GM18870 (cell line): ENCODE results near the gene SRBD1.
"Not testable (repeated sequence)": the region's sequence is repeated elsewhere in the genome, so short reads cannot be mapped to it uniquely, and the experiment has no call there.

ENCODE experiments used
- ATAC-seq: cut with Tn5 transposase; IDR thresholded peaks from one replicate; pipeline ENCODE4 v1.9.1; 2021; ENCODE audit warnings: moderate library complexity; ENCODE audit not compliant: unreplicated experiment

The SRBD1 gene

DNA sequence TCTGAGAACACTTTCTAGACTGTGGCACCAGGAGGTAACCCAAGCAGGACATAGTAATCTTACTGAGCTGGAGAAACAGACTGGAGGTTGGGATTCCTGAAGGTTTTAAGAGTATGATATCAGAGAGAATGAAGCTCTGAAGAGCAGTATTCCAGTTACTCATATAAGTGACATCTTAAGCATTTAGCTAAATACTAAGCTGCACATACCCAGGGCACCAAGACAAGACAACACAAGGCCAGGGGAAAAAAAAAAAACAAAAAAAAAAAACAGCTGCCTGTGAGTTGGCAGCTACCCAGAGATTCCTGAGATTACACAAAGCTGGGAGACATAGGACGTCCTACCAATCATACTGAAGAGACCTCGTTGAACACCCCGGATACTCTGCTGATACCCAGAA, 175.8 kb downstream of the SRBD1 start:
- no peak for ATAC-seq

DNA sequence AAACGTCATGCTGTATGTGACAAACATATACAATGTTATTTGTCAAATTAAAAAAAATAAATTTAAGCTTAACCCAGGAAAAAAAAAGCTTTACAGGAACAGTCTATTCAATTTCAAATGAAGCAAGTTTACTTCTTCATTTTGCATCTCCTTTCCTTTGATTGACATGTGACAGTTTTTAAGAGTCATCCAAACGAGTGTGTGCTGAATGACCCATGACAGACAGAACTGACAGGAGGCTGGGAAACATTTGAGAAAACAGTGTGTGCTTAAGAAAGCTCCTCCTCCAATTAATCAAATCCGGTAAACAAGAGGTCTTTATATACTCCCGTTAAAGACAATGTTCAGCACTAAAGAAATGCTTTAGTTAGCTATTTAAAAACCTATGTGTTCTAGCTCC, 177.7 kb downstream of the SRBD1 start:
- ATAC-seq: no peak

DNA sequence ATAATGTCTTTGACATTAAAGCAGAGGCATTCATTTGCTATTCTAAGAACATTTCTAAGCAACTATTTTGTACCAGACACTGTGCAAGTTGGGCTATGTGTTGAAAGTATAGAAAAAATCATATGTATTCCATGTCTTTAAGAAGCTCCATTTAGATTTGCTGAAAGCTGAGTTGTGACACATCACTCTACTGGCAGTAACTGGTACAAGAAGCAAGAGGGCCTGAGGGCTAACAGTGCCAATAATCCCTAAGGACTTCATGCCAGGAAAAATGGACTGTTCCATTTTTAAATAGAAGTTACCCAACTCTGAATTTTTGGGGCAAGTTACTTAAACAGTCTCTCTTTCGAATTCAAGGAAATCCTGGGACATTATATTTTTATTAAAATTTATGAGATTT, 178.7 kb downstream of the SRBD1 start:
- no peak for ATAC-seq

DNA sequence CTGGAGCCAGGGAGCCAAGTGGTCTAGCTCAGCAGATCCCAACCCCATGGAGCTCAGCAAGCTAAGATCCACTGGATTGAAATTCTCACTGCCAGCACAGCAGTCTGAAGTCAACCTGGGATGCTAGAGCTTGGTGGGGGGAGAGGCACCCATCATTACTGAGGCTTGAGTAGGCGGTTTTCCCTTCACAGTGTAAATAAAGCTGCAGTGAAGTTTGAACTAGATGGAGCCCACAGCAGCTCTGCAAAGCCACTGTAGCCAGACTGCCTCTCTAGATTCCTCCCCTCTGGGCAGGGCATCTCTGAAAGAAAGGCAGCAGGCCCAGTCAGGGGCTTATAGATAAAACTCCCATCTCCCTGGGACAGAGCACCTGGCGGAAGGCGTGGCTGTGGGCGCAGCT, 185.0 kb downstream of the SRBD1 start:
- not testable (repeated sequence) for ATAC-seq

DNA sequence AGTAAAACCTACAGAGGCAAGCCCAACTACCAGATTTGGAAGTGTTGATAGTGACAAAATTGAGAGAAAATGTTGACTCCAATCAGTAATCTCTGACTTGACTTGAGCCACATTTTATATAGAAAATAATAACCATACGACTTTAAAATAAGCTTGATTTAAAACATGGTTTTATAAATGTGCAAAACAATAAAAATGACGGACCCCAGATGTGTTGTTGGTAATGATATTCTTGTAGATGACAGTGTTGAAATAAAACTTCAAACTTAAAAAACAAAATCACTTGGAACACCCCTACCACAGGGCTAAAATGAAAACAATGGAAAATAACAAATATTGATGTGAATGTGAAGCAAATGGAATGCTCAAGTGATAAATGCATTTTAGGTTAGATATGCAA, 188.1 kb downstream of the SRBD1 start:
- ATAC-seq: no peak

DNA sequence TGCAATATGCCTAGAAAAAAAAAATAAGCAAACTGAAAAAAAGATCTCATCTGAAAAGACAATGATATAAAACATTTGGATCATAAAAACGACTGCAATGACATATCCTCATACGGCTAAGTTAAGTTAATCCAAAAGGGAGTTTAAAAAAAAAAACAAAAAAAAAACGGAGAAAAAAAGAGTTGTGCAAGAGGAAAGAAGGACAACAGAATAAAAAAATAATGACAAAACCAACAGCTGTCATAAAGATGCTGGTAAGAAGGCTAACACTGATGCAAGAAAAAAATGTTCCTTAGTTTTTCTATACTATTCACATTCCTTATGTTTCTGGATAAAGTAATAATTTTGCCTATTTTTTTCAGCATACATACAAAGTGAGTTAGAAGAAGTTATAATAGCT, 192.5 kb downstream of the SRBD1 start:
- ATAC-seq: no peak

DNA sequence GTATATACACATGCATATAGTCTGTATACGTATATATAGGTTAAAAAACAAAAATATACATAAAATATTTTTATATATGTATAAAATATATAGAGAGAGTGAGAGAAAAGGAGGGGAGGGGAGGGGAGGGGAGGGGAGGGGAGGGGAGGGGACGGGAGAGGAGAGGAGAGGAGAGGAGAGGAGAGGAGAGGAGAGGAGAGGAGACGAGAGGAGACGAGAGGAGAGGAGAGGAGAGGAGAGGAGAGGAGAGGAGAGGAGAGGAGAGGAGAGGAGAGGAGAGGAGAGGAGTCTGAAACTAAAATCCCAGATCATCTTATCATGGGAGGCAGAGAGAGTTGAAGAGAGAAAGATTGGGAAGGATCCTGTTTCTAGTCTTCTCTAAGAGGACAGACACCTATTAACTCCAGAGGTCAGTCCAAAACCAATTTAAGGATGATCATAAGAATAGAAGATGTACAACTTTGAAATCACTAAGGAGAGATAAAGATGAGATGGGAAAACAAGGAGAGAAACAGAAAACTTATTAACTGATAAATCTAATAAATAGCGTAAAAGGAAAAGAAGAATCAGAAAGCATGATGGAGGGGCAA, 195.4 kb downstream of the SRBD1 start:
- ATAC-seq: no peak

DNA sequence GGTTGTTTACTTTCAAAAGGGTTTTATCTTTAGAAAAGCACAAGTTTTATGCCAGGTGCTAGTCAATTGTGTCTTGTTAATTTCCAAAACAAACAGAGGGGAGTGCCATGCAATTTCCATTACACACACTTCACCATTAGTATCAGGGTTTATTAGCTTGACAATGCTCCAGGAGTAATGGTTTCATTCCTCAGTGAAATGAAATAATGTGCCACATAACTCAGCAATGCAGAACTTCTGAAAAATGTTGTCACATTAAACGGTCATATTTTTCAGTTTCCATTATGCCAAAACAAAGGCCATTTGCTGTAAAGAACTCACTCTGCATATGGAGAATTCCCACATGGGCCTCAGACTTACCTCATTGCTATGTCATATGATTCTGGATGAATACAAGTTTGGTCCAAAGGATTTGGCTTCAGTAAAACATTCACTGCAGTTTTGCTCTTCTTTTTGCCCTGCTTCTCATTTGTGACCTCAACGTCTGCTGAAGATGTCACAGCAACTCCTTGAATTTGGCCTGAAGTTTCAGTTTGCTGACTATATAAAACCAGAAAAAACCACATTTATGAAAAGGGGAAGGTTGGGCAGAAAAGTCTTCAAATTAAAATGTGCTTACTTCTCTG, 198.2 kb downstream of the SRBD1 start:
- no peak for ATAC-seq

DNA sequence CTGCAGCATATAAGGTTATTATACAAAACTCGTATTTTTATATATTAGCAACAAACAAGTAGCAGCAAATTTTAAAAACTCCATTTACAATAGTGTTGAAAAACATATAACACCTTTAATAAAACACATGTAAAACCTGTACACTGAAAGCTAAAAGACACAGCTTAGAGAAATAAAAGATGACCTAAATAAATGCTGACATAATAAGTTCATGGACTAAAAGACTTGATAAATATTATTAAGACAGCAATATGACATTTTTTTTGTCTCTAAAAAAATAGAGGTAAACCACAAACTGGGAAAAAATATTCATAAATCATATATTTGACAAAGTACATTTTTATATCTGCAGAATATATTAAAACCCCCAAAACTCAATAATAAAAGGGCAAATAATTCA, 201.4 kb downstream of the SRBD1 start:
- ATAC-seq: no peak

DNA sequence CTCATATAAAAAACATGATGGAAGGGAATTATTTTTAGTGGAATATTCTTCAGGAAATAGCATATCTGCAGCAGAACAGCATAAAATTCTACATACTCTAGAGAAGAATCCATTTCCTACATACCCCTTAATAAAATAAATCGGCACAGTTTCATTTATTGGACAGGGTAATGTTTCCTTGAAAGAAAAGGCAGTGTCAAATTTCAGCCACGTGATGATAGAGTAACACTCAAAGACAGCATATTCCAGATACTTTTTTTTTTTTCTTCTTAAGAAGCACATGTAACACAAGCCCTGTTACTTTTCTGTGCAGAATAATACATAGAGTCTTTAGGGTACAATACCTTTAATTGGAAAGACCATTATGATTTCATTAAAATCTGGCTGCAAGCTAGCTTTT, 204.4 kb downstream of the SRBD1 start:
- ATAC-seq: no peak

DNA sequence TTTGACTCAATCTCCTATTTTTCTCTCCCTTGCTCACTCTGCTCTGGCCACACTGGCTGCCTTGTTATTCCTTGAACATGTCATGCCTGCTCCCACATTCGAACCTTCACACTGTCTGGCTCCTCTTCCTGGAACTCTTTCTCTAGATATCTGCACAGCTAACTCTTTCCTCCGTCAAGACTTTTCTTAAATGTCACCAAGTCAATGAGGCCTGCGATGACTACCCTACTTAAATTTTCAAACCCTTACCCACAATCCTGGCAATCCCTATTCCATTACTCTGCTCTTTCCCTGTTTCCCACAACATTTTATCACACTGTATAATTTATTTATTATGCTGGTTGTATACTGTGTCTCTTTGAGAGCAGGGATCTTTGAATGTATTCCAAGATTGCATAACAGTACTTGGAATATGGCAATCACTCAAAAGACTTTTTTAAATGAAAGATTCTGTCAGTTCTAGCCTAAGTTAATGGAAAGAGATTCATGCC, 206.2 kb downstream of the SRBD1 start:
- no peak for ATAC-seq

DNA sequence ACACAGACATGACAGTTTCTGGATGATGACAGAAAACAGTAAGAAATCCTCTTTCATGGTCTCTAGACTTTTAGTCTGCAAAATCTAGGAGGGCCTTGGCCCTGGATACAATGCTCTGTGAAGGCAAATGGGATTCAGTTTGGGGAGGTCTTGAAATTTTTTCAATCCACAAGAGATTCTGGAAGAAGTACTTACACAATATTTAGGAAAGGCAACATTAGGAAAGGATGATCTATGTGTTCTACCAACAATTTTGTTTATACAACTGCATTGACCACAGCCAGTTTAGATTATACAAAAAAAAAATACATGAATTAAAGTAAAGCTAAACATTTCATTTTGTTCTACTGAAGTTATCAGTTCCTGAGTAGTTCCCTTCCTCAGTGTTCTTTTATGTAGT, 208.0 kb downstream of the SRBD1 start:
- ATAC-seq: no peak

DNA sequence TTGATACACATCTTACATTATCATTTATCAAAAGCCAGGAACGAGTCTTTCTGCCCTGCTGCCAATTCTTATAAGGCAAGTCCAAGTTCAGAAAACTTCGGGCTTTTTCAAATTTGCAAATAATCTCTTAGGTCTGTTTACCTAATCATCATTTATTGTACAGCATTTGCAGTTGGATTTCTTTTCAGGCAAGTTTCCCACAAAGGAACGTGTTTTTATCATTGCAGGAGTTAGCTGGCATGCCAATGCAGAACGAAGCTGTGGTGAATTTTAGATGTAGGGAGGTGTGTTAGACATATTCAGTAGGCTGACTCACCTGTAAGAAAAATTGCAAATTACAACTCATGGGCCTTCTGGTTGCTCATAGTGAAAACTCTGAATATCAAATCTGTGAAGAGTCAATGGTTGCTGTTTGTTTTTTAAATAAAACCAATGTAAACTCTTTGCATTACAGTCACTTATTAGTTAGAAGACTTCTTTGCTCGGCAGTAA, 209.6 kb downstream of the SRBD1 start:
- no peak for ATAC-seq

DNA sequence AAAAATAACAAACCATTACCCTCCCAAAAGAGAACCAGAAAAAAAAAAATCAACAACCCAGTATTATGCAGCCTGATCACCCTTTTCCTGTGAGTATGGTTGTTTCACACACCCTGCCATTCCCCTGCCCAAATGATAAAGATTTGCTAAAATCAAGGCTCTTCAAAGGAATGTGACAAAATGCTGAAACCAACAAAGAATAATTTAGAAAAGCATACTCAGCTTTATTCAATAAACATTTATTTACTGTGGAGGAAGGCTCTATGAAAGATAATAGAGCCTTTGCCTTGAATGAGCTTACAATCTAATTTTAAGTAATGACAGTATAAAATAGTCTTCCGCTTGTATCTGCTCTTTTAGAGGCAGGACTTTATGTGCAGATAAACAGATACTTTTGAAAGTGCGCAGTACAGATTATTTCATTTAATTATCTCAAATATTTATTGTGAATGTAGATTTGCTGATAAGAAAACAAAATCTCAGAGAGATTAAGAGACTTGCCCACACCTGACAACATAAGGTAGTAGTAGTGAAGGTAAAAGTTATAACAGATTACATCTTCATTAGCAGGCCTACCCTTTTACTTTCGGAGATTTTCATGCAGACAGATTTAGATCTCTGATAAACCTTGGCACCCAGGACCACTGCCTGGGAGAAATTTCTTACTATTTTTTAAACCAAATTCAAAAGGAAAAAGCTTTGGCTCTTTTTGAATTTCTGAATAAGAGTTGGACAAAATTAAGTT, 211.9 kb downstream of the SRBD1 start:
- ATAC-seq: no peak

DNA sequence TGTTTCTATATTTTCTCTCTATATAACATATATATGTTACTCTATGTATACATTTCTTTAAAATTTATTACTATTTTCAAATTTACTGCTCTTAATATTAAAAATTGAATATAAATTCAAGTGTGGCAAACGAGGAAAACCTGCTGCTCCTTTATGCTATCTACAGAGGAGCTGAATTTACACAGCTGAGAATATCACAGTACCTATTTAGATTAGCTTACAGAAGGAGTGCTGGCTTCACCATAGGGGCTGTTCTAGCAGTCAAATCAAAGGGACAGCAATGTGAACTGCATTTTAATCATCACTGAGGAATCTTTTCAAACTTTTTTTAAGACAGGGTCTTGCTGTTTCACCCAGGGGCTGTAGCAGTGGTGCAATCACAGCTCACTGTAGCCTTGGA, 213.8 kb downstream of the SRBD1 start:
- ATAC-seq: no peak

DNA sequence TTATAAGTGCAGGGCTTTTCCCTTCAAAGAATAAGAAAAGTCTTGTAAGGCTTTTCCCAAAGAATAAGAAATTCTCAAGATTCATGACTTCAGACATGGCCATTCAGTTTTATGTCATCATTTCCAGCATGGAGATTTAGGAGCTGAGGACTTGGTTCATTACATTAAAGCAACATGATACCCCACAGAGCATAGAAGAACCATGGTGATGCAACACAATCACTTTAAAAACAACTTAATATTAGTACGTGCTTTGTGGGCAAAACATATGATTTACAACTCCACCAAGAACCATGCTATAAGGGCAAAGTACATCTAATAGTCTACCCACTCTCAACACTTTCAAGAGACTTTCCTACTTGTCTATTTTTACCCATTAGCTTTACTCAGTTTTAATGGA, 214.4 kb downstream of the SRBD1 start:
- no peak for ATAC-seq

DNA sequence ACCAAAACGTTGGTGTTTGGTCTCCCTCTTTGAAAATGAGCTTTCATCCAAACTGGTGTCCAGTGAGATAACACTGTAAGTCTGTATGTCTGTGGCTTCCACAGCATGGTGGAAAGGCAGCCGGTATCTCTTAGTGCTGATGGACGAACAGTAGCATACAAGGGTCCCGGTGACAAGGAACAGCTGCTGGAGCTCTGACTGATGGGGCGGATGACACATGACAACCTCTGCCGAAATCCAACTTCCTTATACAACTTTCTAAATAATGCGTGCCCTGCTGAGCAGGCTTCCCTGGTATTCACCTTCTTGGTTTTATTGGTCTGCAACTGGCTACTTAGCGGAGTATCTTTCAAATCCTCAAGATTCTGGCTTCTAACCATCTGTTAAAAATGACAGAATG, 216.2 kb downstream of the SRBD1 start:
- ATAC-seq: no peak

DNA sequence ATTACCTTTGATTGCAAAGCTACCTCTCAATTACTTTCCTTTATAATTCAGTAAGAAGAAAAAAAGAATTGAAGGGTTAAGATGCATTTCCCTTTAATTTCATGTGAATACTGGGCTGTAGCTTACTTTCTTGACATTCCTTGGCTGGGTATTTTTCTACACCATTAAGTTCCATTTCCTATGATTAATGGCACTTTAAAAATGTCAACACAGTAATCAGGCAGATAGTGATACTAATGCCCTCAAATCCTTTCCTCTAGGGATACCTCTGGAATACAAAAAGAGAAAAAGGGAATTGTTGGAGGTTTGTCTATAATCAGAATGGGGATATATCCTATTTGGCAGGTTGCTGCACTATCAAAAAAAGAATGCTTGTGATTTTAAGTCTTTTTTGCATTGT, 216.9 kb downstream of the SRBD1 start:
- no peak for ATAC-seq

DNA sequence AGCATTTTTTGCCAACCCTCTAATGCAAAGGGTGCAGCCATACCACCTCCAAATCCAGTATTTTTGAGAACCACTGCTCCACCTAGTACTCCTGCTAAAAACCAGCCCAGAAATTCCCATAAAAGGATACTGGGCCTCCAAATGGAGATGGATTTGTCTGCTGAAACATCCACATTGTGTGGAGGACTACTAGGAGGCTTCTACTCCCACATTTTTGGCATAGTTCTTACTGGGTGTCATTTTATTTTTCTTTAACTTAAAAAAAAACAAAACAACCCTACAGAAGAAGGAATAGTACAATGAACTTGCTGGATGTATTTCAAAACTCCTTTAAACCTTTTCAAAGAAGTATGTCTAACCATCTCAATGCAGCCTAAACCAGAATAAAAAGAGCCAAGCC, 219.2 kb downstream of the SRBD1 start:
- ATAC-seq: no peak

DNA sequence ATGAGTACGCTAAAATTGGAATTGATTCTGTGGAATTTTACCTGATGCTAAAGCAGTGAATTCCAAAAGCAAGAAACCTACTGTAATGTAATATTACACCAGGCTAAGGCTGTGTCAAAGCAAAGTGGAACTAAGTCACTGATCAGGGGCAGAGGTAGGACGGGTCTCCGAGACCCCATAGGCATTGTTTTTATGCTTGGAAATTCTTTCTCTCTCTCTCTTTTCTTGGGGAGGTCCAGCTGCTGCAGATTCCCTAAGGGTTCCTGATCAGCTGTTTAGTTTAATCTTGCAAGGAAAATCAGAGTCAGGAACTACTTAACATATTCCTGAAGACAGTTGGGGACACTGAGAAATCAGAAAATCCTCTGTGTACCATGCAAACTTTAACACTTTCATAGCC, 220.2 kb downstream of the SRBD1 start:
- no peak for ATAC-seq

DNA sequence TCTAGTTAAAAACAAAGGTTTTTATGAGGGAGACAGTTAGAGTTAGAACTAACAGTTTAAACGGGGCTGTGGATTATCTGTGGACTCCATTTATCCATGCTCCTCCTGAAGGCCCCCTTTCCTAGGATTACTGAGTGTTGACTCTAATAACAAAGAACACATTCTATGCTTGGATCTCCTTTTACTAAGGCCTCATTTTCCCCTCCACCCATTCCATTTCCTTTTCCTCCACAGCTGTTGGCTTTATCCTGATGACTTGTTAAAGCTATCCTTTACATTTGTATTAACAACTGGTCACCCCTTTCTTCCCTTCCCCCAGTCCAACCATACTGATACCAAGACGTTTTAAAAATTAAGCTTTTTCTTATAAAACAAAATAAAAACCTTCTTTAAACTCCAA, 220.6 kb downstream of the SRBD1 start:
- ATAC-seq: no peak

DNA sequence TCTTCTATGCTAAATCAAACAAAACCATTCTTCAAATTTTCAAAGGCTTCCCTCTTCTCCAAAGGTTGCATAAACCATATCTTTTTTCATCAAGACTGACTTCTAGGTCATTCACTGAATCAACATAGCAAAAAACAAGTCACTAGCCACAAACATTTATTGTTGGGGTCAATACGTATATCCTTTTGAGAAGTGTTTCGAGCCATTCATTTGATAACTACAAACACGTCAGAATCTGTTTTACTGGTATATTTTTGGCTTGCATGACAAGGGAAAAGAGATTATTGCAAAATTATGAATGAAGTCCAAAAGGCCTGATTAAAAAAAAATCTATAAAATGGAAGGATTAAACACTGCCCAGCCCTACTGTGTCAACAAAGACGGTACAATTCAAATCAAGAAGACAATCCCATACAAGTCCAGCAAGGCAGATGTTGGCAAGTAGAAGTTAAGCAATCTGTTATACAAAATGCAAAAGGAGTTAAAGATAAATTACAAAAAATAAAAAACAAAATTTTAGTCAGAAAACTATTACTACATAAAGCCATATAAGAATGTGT, 222.4 kb downstream of the SRBD1 start:
- no peak for ATAC-seq
